H1 (cell line): ENCODE measurements around the gene ADD1. TPM values are rescaled to one million over a fixed set of nuclear protein-coding genes. Genes with fewer than 3 reads are reported as not detected.

ENCODE experiments used
- ASH2L ChIP-seq: fragments of 200-600, 300-600 bp; sonication (generic); IDR thresholded peaks from one replicate; pipeline ENCODE4 v1.7.1; 2017; ENCODE audit warnings: low read length
- CEBPB ChIP-seq: IDR thresholded peaks from 2 replicates; pipeline ENCODE4 v1.6.1; 2012; ENCODE audit warnings: low read depth, low read length
- CHD7 ChIP-seq: fragments of 300-600 bp; sonication (generic); IDR thresholded peaks from 2 replicates; pipeline ENCODE4 v1.7.1; 2012; ENCODE audit warnings: low read length, moderate library complexity, mild to moderate bottlenecking, inconsistent platforms; ENCODE audit not compliant: insufficient replicate concordance
- EP300 ChIP-seq, 2 experiments: IDR thresholded peaks; 1 replicate in 1 of 2; 2 replicates in 1 of 2; pipeline ENCODE4 v1.6.1; 2011 to 2012; ENCODE audit warnings: low read depth in 2 of 2, low read length in 2 of 2, mild to moderate bottlenecking in 2 of 2, borderline replicate concordance in 1 of 2, inconsistent platforms in 1 of 2, moderate library complexity in 1 of 2
- EZH2 ChIP-seq: fragments of 200-600 bp; sonication (generic); IDR thresholded peaks from 2 replicates; pipeline ENCODE4 v1.7.1; 2012; ENCODE audit warnings: low read depth, mild to moderate bottlenecking, moderate library complexity, low read length, inconsistent platforms; ENCODE audit not compliant: severe bottlenecking
- FOSL1 ChIP-seq: IDR thresholded peaks from 2 replicates; pipeline ENCODE4 v1.6.1; 2011; ENCODE audit warnings: mild to moderate bottlenecking, low read depth, low read length, moderate library complexity; ENCODE audit not compliant: insufficient read depth
- NANOG ChIP-seq: IDR thresholded peaks from 2 replicates; pipeline ENCODE4 v1.6.1; 2011; ENCODE audit warnings: low read length, low read depth, mild to moderate bottlenecking, inconsistent platforms; ENCODE audit not compliant: insufficient read depth, poor library complexity, severe bottlenecking
- RXRA ChIP-seq: IDR thresholded peaks from 2 replicates; pipeline ENCODE4 v1.6.1; 2011; ENCODE audit warnings: low read depth, mild to moderate bottlenecking, low read length, moderate library complexity; ENCODE audit not compliant: insufficient read depth
- SAP30 ChIP-seq: fragments of 300-600 bp; sonication (generic); IDR thresholded peaks from 2 replicates; pipeline ENCODE4 v1.7.1; 2012; ENCODE audit warnings: low read length, moderate library complexity, mild to moderate bottlenecking, inconsistent platforms; ENCODE audit not compliant: insufficient read depth, insufficient replicate concordance
- SIX5 ChIP-seq: IDR thresholded peaks from 2 replicates; pipeline ENCODE4 v1.6.1; 2011; ENCODE audit warnings: mild to moderate bottlenecking, low read depth, low read length
- polyA plus RNA-seq, 7 experiments: library from polyadenylated mRNA; depleted of rRNA in 3 of 7; stranded (reverse) in 5 of 7; unstranded in 2 of 7; fragments of >200 nt in 5 of 7; fragments of 200-250 nt in 2 of 7; gene quantifications; 1 replicate in 5 of 7; 2 replicates in 1 of 7; 4 replicates in 1 of 7; pipeline versions ENCODE4 v1.2.1 to v1.2.3, GENCODE V29; 2011 to 2013; ENCODE audit warnings: missing spikeins in 2 of 7, mixed read lengths in 2 of 7
- total RNA-seq: library from RNA; stranded (reverse); fragmentation: NEBNext Ultra II Directional; extraction: Animal tissue kit (Norgen Biotek cat#: 25700); gene quantifications from 2 replicates; pipeline ENCODE4 v1.2.1, GENCODE V29; 2021

The ADD1 gene
- total and polyA plus RNA-seq, 2 of the 8 experiments (the other 6 are each of a cell fraction or from before 2014, with no cell fraction given): 113 to 143 TPM

- TF ChIP-seq ASH2L: no peak
- TF ChIP-seq SAP30: no peak
- TF ChIP-seq RXRA: no peak
- TF ChIP-seq CHD7: no peak
- TF ChIP-seq NANOG: no peak
- TF ChIP-seq CEBPB: no peak
- no peak for TF ChIP-seq EZH2
- no peak for TF ChIP-seq FOSL1
- TF ChIP-seq EP300 (IDR thresholded peaks at IDR 0.05; ENCODE audit: borderline replicate concordance in 1 of 2, low read depth in 2 of 2, low read length in 2 of 2): no peak
- TF ChIP-seq SIX5: no peak
Measured at GRCh38 chr4:2930135-2930757, 86.6 kb downstream of the ADD1 start (continued).
